Measurements from ENCODE around the gene NXT1. TPM values are rescaled to one million over a fixed set of nuclear protein-coding genes. Genes with fewer than 3 reads are reported as not detected.

NXT1 gene
- total RNA-seq, 1 experiment from 2014 or later: 7.9 TPM

- Mint-ChIP-seq H3K36me3 (ENCODE audit: insufficient read depth, unreplicated experiment) (no peaks in the 10 kb centered on the region), H3K27me3 (ENCODE audit: unreplicated experiment) (no peaks in the 10 kb centered on the region), H3K4me3 (ENCODE audit: low read depth, unreplicated experiment) (no peak overlapping the region), H3K4me1 (ENCODE audit: low read depth, unreplicated experiment) (no peaks in the 10 kb centered on the region), H3K9me3 (ENCODE audit: low read depth, unreplicated experiment) (no peaks in the 10 kb centered on the region), H3K27ac (ENCODE audit: unreplicated experiment) (no peak overlapping the region)
- CTCF ChIA-PET: no interaction called here
- no peak for DNase-seq
- no TSS peak for BruUV-seq (replicated peaks)
- intact Hi-C loops (cut with micrococcal nuclease; ENCODE audit: unreplicated experiment): no loop called here
- TF ChIP-seq, protein P1, sequence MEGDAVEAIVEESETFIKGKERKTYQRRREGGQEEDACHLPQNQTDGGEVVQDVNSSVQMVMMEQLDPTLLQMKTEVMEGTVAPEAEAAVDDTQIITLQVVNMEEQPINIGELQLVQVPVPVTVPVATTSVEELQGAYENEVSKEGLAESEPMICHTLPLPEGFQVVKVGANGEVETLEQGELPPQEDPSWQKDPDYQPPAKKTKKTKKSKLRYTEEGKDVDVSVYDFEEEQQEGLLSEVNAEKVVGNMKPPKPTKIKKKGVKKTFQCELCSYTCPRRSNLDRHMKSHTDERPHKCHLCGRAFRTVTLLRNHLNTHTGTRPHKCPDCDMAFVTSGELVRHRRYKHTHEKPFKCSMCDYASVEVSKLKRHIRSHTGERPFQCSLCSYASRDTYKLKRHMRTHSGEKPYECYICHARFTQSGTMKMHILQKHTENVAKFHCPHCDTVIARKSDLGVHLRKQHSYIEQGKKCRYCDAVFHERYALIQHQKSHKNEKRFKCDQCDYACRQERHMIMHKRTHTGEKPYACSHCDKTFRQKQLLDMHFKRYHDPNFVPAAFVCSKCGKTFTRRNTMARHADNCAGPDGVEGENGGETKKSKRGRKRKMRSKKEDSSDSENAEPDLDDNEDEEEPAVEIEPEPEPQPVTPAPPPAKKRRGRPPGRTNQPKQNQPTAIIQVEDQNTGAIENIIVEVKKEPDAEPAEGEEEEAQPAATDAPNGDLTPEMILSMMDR (IDR thresholded peaks at IDR 0.05; ENCODE audit: unreplicated experiment): no peak
These were observed 50.5 kb downstream of the NXT1 start for GRCh38 chr20:23401051-23401450.

GRCh38 chr20:23403751-23404150 lies 53.2 kb downstream of the NXT1 start:
- Mint-ChIP-seq H3K27me3 (ENCODE audit: unreplicated experiment) (no peaks in the 10 kb centered on the region), H3K4me3 (ENCODE audit: low read depth, unreplicated experiment) (no peak overlapping the region)

GRCh38 chr20:23404196-23404595 lies 53.6 kb downstream of the NXT1 start:
- intact Hi-C loops (cut with micrococcal nuclease; ENCODE audit: unreplicated experiment): no loop called here
- Mint-ChIP-seq H3K27me3 (ENCODE audit: unreplicated experiment) (no peaks in the 10 kb centered on the region), H3K27ac (ENCODE audit: unreplicated experiment) (no peak overlapping the region), H3K4me3 (ENCODE audit: low read depth, unreplicated experiment) (no peak overlapping the region), H3K9me3 (ENCODE audit: low read depth, unreplicated experiment) (no peaks in the 10 kb centered on the region), H3K36me3 (ENCODE audit: insufficient read depth, unreplicated experiment) (no peaks in the 10 kb centered on the region), H3K4me1 (ENCODE audit: low read depth, unreplicated experiment) (no peaks in the 10 kb centered on the region)
- TF ChIP-seq, protein P1 (IDR thresholded peaks at IDR 0.05; ENCODE audit: unreplicated experiment): no peak
- no peak for DNase-seq
- CTCF ChIA-PET: no interaction called here
- no TSS peak for BruUV-seq (replicated peaks)

More at GRCh38 chr20:23403751-23404150, 53.2 kb downstream of the NXT1 start:
- Mint-ChIP-seq H3K9me3 (ENCODE audit: low read depth, unreplicated experiment) (no peaks in the 10 kb centered on the region), H3K4me1 (ENCODE audit: low read depth, unreplicated experiment) (no peaks in the 10 kb centered on the region), H3K36me3 (ENCODE audit: insufficient read depth, unreplicated experiment) (no peaks in the 10 kb centered on the region), H3K27ac (ENCODE audit: unreplicated experiment) (no peak overlapping the region)
- CTCF ChIA-PET: no interaction called here
- TF ChIP-seq, protein P1 (IDR thresholded peaks at IDR 0.05; ENCODE audit: unreplicated experiment): no peak
- DNase-seq: no peak
- intact Hi-C loops (cut with micrococcal nuclease; ENCODE audit: unreplicated experiment): no loop called here
- no TSS peak for BruUV-seq (replicated peaks)

Other genes with a start within 250 kb of the NXT1 start
- gene GZF1, start 11.4 kb downstream of the NXT1 start, total RNA-seq (2022): 4.5 and 5.0 TPM in 2 replicates
- gene NAPB, start 70.7 kb downstream of the NXT1 start, total RNA-seq (2022): 4.6 and 4.8 TPM in 2 replicates
- gene CSTL1, start 88.9 kb downstream of the NXT1 start, total RNA-seq (2022): not detected in 2 replicates
- not detected in 2 replicates for gene CST11, start 102.1 kb downstream of the NXT1 start, total RNA-seq (2022)
- gene CST8, start 140.3 kb downstream of the NXT1 start, total RNA-seq (2022): not detected in 2 replicates
- gene CST9L, start 217.7 kb downstream of the NXT1 start, total RNA-seq (2022): not detected in 2 replicates